Measurements from ENCODE around the gene RRAGB.
A peak's percentile ranks its signal among the peaks of the same experiment; 100 is the strongest.
"Not testable (repeated sequence)": the region's sequence is repeated elsewhere in the genome, so short reads cannot be mapped to it uniquely, and the experiment has no call there.

Gene RRAGB, protein sequence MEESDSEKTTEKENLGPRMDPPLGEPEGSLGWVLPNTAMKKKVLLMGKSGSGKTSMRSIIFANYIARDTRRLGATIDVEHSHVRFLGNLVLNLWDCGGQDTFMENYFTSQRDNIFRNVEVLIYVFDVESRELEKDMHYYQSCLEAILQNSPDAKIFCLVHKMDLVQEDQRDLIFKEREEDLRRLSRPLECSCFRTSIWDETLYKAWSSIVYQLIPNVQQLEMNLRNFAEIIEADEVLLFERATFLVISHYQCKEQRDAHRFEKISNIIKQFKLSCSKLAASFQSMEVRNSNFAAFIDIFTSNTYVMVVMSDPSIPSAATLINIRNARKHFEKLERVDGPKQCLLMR

GRCh38 chrX:55717521-55718497, at the start of gene RRAGB:
TSS of gene RRAGB (plus strand) at chrX:55717749. CDS start at chrX:55718328, 579 bp downstream.
- DNase-seq = peak; percentile 93

GRCh38 chrX:55668084-55668483, 49.5 kb upstream of the RRAGB start:
- DNase-seq = no peak

DNA sequence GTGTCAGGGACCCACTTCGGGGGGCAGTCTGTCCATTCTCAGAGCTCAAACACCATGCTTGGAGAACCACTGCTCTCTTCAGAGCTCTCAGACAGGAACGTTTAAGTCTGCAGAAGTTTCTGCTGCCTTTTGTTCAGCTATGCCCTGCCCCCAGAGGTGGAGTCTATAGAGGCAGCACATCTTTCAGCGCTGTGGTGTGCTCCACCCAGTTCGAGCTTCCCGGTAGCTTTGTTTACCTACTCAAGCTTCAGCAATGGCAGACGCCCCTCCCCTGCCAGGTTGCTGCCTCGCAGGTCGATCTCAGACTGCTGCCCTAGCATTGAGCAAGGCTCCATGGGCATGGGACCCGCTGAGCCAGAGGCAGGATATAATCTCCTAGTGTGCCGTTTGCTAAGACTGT, 29.0 kb upstream of the RRAGB start:
- DNase-seq = not testable (repeated sequence)

DNA sequence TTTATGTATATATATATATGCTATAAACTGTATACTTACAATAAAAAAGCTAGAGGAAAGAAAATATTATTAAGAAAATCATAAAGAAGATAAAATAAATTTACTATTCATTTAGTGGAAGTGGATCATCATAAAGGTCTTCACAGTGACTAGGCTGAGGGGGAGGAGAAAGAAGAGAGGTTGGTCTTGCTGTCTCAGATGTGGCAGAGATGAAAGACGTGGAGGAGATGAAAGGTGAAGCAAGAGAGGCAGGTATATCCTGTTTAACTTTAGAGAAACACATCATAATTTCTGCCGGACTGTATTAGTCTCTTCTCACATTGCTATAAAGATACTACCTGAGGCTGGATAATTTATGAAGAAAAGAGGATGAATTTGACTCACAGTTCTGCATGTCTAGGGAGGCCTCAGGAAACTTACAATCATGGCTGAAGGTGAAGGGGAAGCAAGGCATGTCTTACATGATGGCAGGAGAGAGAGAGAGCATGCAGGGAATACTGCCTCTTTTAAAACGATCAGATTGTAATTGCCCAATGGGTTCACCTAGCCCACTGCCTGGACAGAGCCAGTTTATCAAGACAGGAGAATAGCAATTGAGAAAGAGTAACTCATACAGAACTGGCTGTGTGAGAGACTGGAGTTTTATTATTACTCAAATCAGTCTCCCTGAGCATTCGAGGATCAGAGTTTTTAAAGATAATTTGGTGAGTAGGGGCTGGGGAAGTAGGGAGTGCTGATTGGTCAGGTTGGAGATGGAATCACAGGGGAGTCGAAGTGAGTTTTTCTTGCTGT, 22.1 kb upstream of the RRAGB start:
- no peak for DNase-seq

GRCh38 chrX:55697381-55697780, 20.2 kb upstream of the RRAGB start:
- DNase-seq = no peak

DNA sequence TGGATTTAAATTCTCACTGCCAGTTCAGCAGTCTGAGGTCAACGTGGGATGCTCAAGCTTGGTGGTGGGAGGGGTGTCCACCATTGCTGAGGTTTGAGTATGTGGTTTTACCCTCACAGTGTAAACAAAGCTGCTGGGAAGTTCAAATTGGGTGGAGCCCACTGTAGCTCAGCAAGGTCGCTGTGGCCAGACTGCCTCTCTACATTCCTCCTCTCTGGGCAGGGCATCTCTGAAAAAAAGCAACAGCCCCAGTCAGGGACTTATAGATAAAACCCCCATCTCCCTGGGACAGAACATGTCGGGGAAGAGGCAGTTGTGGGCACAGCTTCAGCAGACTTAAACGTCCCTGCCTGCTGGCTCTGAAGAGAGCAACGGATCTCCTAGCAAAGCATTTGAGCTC, 14.9 kb upstream of the RRAGB start:
- DNase-seq = no peak

GRCh38 chrX:55703436-55703835, 14.1 kb upstream of the RRAGB start:
- DNase-seq = not testable (repeated sequence)

GRCh38 chrX:55705066-55705465, 12.5 kb upstream of the RRAGB start:
- not testable (repeated sequence) for DNase-seq

DNA sequence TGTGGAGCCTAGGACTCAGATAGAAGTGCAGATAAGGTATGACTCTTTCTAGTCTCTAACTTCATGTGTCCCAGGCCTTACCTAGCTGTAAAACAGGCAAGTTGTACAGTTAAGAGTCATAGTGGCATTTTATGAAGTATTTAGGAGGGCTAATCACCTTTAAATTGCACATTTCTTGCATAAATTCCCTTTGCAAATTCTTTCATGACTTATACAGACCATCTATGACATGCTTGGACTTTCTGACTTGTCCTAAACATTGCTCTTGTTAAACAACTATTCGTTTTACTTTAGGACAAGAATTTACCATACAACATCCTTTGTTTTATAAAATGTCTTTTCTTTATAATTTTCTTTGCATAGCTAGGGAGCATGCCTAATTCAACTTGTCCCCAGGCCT, 7.8 kb upstream of the RRAGB start:
- no peak for DNase-seq

DNA sequence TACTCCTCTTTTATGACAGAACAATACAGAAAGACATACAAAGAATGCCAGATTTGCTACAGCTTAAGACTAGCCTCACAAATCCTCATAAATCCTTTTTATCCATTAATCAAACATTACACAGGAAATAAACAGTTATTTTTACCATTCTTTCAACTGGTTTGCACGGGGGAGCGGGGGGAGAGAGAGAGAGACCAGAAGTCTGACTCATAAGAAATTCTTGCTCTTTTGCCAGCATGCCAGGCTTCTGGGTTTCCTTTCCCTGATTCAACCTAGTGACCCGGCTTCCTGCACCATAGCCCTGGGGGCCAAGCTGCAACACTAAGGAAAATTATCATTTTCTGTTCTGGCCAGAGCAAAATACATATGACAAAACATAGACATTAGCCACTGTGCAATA, 6.8 kb upstream of the RRAGB start:
- no peak for DNase-seq

DNA sequence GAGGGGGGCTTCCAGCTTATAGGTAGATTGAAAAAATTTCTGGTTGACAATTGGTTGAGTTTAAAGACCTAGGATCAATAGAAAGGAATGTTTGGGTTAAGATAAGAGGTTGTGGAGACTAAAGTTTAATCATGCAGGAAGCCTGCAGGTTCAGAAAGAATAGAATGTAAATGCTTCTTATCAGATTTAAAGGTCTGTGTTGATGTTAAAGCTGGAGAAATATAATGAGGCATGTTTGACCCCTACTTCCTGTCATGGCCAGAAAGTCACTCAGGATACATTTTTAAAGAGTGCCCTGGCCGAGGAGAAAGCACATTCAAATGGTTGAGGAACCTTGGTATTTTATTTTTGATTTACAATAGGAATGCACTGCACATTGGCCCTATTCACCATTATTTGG, 3.9 kb upstream of the RRAGB start:
- no peak for DNase-seq

GRCh38 chrX:55714161-55714560, 3.4 kb upstream of the RRAGB start:
- no peak for DNase-seq

- no peak for DNase-seq
Measured at GRCh38 chrX:55715847-55716246, 1.7 kb upstream of the RRAGB start.

DNA sequence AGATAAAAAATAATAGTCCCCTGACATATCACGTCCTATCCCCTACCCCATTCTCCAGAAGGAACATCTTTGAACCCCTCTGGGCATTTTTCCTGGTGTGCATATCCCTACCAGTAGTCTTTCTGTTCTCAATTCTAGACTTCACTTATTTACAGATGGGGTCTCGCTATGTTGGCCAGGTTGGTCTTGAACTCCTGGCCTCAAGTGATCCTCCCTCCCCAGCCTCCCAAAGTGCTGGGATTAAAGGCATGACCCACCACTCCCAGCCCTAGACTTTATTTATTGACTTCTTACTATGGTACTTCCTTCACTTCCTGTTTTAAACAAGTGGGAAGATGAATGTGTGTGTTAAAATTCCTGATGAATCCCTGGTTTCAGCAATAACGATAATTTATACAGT, 612 bp upstream of the RRAGB start:
- DNase-seq = no peak

DNA sequence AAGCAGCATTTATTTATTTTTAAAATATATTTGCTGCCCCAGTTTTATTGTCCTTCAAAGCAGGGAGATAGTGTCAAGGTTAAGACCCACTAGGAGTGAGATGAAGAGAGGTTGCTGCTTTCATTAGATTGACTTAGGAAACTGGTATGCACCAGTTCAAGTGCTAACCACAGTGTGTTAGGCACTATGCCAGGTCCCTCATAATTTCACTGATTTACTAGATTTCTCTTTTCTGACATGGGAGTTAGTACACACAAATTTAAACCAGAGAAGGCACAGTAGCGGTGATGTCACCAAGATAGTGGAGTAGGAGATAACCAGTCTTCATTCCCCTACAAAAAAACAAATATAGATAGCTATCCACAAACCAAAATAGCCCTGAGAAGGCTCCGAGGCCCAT, 14.3 kb downstream of the RRAGB start:
- DNase-seq = no peak

DNA sequence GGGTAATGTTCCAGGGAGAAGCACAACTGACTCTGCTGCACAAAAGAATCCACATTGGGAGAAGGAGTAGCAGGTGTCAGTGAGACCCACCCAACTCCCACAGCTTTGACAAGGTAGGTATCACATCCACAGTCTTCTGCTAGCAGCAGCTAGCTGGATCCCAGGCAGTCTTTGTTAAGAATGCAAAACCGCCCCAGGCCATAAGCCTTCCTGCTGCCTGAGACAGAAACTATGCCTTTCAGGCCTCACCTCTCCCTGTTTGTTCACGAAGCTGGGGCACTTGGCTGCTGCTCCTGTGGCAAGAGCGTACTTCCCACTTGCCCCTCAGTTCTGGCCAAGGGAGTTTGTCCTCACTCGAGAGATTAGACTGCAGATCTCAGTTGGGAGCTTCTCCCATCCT, 21.4 kb downstream of the RRAGB start:
- no peak for DNase-seq

GRCh38 chrX:55742649-55743048, 25.1 kb downstream of the RRAGB start:
- no peak for DNase-seq

GRCh38 chrX:55748463-55748862, 30.9 kb downstream of the RRAGB start:
- not testable (repeated sequence) for DNase-seq

GRCh38 chrX:55750256-55750655, 32.7 kb downstream of the RRAGB start:
- no peak for DNase-seq

DNA sequence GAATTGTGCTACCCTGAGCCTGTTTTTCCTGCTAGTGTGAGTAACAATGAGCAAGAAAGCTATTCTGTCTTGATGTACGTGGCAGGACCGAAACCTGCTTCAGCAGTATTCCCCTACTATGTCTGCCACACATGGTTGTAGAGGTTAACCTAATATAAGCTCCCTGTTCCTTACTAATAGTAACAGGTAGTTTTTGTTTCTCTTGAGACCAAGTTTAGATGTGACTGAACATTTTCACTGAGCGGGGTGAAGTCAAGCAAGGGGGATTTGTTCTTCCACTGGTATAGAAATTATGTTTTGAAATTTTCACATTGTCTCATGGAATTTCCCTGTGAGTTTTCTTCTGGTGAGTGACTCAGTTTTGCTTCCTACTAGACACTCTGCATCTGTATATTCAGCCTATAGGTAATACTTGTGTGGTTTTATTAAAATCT, 37.3 kb downstream of the RRAGB start:
- DNase-seq = peak; percentile 9

GRCh38 chrX:55758033-55758432, 40.5 kb downstream of the RRAGB start:
- no peak for DNase-seq

DNA sequence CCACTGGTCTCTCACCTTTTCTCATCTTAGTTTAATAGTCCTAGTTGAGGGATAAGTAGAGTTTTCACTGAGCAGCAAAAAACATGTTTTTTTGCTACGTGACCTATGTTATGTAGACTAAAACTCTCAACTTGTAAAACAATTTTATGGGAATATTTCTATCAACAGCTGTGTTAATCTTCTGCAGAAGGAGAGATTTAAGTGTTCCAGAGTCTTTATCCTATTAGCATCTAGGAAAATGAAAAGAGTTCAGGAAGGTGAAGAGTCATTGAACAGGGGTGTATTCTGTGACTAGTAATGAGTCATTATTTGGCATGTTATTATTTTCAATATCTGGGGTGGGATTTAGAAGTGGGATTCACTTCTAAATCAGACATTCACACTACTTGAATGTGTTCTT, 41.9 kb downstream of the RRAGB start:
- no peak for DNase-seq

DNA sequence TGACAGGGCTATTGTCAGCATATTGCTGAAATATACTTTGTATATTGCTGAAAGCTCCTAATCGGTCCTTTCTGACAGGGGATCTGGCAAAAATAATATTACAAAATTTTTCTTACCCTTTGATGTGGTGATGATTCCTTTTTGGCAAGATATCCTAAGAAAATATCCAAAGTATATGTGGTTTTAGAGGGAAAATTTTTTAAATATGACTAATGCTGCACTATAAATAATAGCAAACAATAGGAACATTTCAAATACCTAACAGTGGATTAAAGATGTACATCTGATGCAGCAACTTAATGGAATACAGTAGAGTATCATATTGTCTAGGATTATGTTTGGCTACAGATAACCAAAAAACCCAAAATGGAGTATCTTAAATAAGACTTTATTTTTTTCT, 49.6 kb downstream of the RRAGB start:
- no peak for DNase-seq

All from activated CD4-positive, alpha-beta T cell treated with anti-CD3 and anti-CD28 coated beads, Interleukin-2, Interleukin-6, amounts not matched to agents 100 ng/mL and 50 ng/mL, durations not matched to agents 16 hours and 8 hours (primary cell).